GM19372 (cell line): ENCODE measurements around the gene EXT2.

Experiments used
- ATAC-seq: cut with Tn5 transposase; IDR thresholded peaks from one replicate; pipeline ENCODE4 v1.9.1; 2021; ENCODE audit warnings: mild to moderate bottlenecking, low read depth, moderate library complexity; ENCODE audit not compliant: unreplicated experiment

Gene EXT2

GRCh38 chr11:44128729-44129128, 33.3 kb downstream of the EXT2 start:
- ATAC-seq: no peak

GRCh38 chr11:44130751-44131150, 35.3 kb downstream of the EXT2 start:
- ATAC-seq: no peak

GRCh38 chr11:44133335-44133946, 38.0 kb downstream of the EXT2 start:
- ATAC-seq: no peak

GRCh38 chr11:44134625-44135024, 39.1 kb downstream of the EXT2 start:
- ATAC-seq: no peak

- no peak for ATAC-seq
Measured at GRCh38 chr11:44136176-44136945, 40.9 kb downstream of the EXT2 start.

GRCh38 chr11:44137057-44137456, 41.6 kb downstream of the EXT2 start:
- ATAC-seq: no peak

GRCh38 chr11:44138286-44138685, 42.8 kb downstream of the EXT2 start:
- ATAC-seq: no peak

GRCh38 chr11:44138980-44139379, 43.5 kb downstream of the EXT2 start:
- no peak for ATAC-seq

GRCh38 chr11:44139565-44140330, 44.3 kb downstream of the EXT2 start:
- ATAC-seq: no peak

GRCh38 chr11:44140372-44140771, 44.9 kb downstream of the EXT2 start:
- no peak for ATAC-seq

GRCh38 chr11:44140805-44141204, 45.3 kb downstream of the EXT2 start:
- ATAC-seq: no peak

GRCh38 chr11:44143987-44144909, 48.8 kb downstream of the EXT2 start:
- ATAC-seq: no peak

GRCh38 chr11:44145011-44145775, 49.7 kb downstream of the EXT2 start:
- ATAC-seq: no peak

- ATAC-seq: no peak
Measured at GRCh38 chr11:44146931-44147330, 51.5 kb downstream of the EXT2 start.

- ATAC-seq: no peak
Measured at GRCh38 chr11:44147751-44148150, 52.3 kb downstream of the EXT2 start.

GRCh38 chr11:44149651-44150050, 54.2 kb downstream of the EXT2 start:
- no peak for ATAC-seq

- ATAC-seq: no peak
Measured at GRCh38 chr11:44150401-44150800, 54.9 kb downstream of the EXT2 start.

GRCh38 chr11:44157019-44157418, 61.5 kb downstream of the EXT2 start:
- ATAC-seq: no peak

- ATAC-seq: no peak
Measured at GRCh38 chr11:44158384-44158783, 62.9 kb downstream of the EXT2 start.
